Endothelial cell of umbilical vein (primary cell): ENCODE data around the gene KLF8. TPM values are rescaled to one million over a fixed set of nuclear protein-coding genes. Genes with fewer than 3 reads are reported as not detected.

ENCODE experiments used
- BruUV-seq: library from RNA; stranded (reverse); fragments of 400-500 nt; replicated peaks from 2 replicates; lab custom pipeline; 2021; lab: Mats Ljungman, UMichigan
- CTCF ChIA-PET: fragments of 300-600, 350-600 bp; sonication (Branson Sonifier 250); formaldehyde crosslinking; loops from one replicate; lab custom pipeline; 2021; ENCODE audit warnings: antibody characterized with exemption, inconsistent platforms; lab: Charles Lee
- POLR2A ChIA-PET: fragments of 300-600, 350-600 bp; sonication (Branson Sonifier 250); formaldehyde crosslinking; loops from one replicate; lab custom pipeline; 2021; ENCODE audit warnings: antibody characterized with exemption, inconsistent platforms; lab: Charles Lee
- DNase-seq: peaks from one replicate; pipeline ENCODE4 v3.0.0-alpha.2; 2011; ENCODE audit warnings: low read depth, low spot score
- FAIRE-seq: peaks from 2 replicates; lab custom pipeline; 2011; peaks lifted over from hg19 to GRCh38; lab: Jason Lieb, UNC
- H2AFZ ChIP-seq: 2 replicates; pipeline ENCODE4 v1.6.0; 2012; ENCODE audit warnings: low read depth, low read length, control low read depth, inconsistent platforms
- H3K27ac ChIP-seq: 2 replicates; pipeline ENCODE4 v1.5.1; 2011; ENCODE audit warnings: low read depth, mild to moderate bottlenecking, control low read depth, low read length, moderate library complexity; ENCODE audit not compliant: insufficient read depth
- H3K27me3 ChIP-seq, 2 experiments: 2 replicates each; pipeline versions ENCODE4 v1.6.0 to v1.6.1; 2011; ENCODE audit warnings: low read length in 2 of 2, mixed read lengths in 1 of 2; ENCODE audit not compliant: control insufficient read depth in 2 of 2, insufficient read depth in 2 of 2
- H3K36me3 ChIP-seq, 2 experiments: 2 replicates in 1 of 2; 3 replicates in 1 of 2; pipeline ENCODE4 v1.5.1; 2011; ENCODE audit warnings: low read length in 2 of 2, mild to moderate bottlenecking in 1 of 2, moderate library complexity in 1 of 2; ENCODE audit not compliant: control insufficient read depth in 2 of 2, insufficient read depth in 2 of 2; ENCODE audit errors: extremely low read depth in 1 of 2
- H3K4me1 ChIP-seq: 3 replicates; pipeline ENCODE4 v1.5.1; 2011; ENCODE audit warnings: mild to moderate bottlenecking, low read length; ENCODE audit not compliant: control insufficient read depth, insufficient read depth; ENCODE audit errors: extremely low read depth
- H3K4me2 ChIP-seq: 2 replicates; pipeline ENCODE4 v1.6.1; 2011; ENCODE audit warnings: low read length, control low read depth, mixed read lengths; ENCODE audit not compliant: insufficient read depth
- H3K4me3 ChIP-seq, 3 experiments: fragments of 200-600 bp in 1 of 3; sonication (generic), shearing (Covaris generic) in 1 of 3; replicated peaks in 1 of 3; 2 replicates each; pipeline ENCODE4 v1.5.1; 2011 to 2016; ENCODE audit warnings: control low read depth in 3 of 3, low read length in 3 of 3, mild to moderate bottlenecking in 2 of 3, inconsistent platforms in 1 of 3, low read depth in 1 of 3, moderate library complexity in 1 of 3; ENCODE audit not compliant: insufficient read depth in 1 of 3
- H3K79me2 ChIP-seq: 2 replicates; pipeline ENCODE4 v1.6.0; 2012; ENCODE audit warnings: low read length, inconsistent platforms; ENCODE audit not compliant: control insufficient read depth, insufficient read depth
- H3K9ac ChIP-seq: replicated peaks from 2 replicates; pipeline ENCODE3; 2011; ENCODE audit warnings: low read length, control low read depth; ENCODE audit not compliant: insufficient read depth; ENCODE audit errors: extremely low read depth
- H3K9me1 ChIP-seq: replicated peaks from 3 replicates; pipeline ENCODE4 v1.6.0; 2011; ENCODE audit warnings: mild to moderate bottlenecking, low read length; ENCODE audit not compliant: control insufficient read depth, insufficient read depth; ENCODE audit errors: extremely low read depth
- H3K9me3 ChIP-seq: replicated peaks from 2 replicates; pipeline ENCODE4 v1.5.1; 2012; ENCODE audit warnings: low read length, inconsistent platforms; ENCODE audit not compliant: control insufficient read depth, insufficient read depth
- H4K20me1 ChIP-seq: replicated peaks from 2 replicates; pipeline ENCODE3; 2011; ENCODE audit warnings: mild to moderate bottlenecking, low read length; ENCODE audit not compliant: control insufficient read depth, insufficient read depth; ENCODE audit errors: extremely low read depth
- EZH2 ChIP-seq: IDR thresholded peaks from 2 replicates; pipeline ENCODE4 v1.6.1; 2012; ENCODE audit warnings: borderline replicate concordance, low read depth, mild to moderate bottlenecking, moderate library complexity, low read length, inconsistent platforms; ENCODE audit not compliant: severe bottlenecking
- FOS ChIP-seq: IDR thresholded peaks from 2 replicates; pipeline ENCODE4 v1.6.1; 2011; ENCODE audit warnings: mild to moderate bottlenecking, low read length, moderate library complexity, borderline replicate concordance; ENCODE audit not compliant: insufficient read depth
- GATA2 ChIP-seq: IDR thresholded peaks from 2 replicates; pipeline ENCODE4 v1.7.0; 2011; ENCODE audit warnings: low read depth, mild to moderate bottlenecking, moderate library complexity, mixed read lengths, low read length; ENCODE audit not compliant: insufficient read length, insufficient read depth
- JUN ChIP-seq: IDR thresholded peaks from 2 replicates; pipeline ENCODE4 v1.6.1; 2011; ENCODE audit warnings: borderline replicate concordance, low read depth; ENCODE audit not compliant: insufficient read length, insufficient read depth
- MYC ChIP-seq: IDR thresholded peaks from one replicate; pipeline ENCODE4 v1.6.1; 2011; ENCODE audit warnings: mild to moderate bottlenecking, low read depth, low read length
- POLR2A ChIP-seq: IDR thresholded peaks from 2 replicates; pipeline ENCODE4 v1.6.1; 2012; ENCODE audit warnings: low read depth, mild to moderate bottlenecking, control low read depth, low read length
- POLR2AphosphoS5 ChIP-seq: IDR thresholded peaks from 2 replicates; pipeline ENCODE4 v1.6.1; 2012; ENCODE audit warnings: low read depth, mild to moderate bottlenecking, control low read depth, low read length, moderate library complexity; ENCODE audit not compliant: insufficient read depth
- dilution Hi-C: fragments of 300-500 bp; cut with MboI; formaldehyde crosslinking; loops from one replicate; pipeline ENCODE4 v1.15.0; 2019; ENCODE audit warnings: low sequenced_read_pairs; ENCODE audit not compliant: extremely low pct_ligation_motif_present
- intact Hi-C: fragments of 100-400 bp; cut with micrococcal nuclease; formaldehyde crosslinking; loops from one replicate; pipeline ENCODE4 v1.10.0; 2022
- polyA plus RNA-seq, 4 experiments: library from polyadenylated mRNA; depleted of rRNA in 3 of 4; stranded (reverse) in 3 of 4; unstranded in 1 of 4; fragments of >200 nt; gene quantifications; 2 replicates each; pipeline versions ENCODE4 v1.2.1 to v1.2.3, GENCODE V29; 2011 to 2012; ENCODE audit warnings: missing spikeins in 1 of 4
- total RNA-seq: library from RNA; stranded (reverse); gene quantifications from 2 replicates; pipeline ENCODE4 v1.2.3, GENCODE V29; 2021
- TF ChIP-seq, protein P1 (sequence below): IDR thresholded peaks from 2 replicates; pipeline ENCODE4 v1.6.1; 2011; ENCODE audit not compliant: insufficient read depth, insufficient read length
- TF ChIP-seq, protein P2 (sequence below), 2 donors: IDR thresholded peaks; 1 replicate in 1 of 2; 2 replicates in 1 of 2; pipeline ENCODE4 v1.5.1; 2011; ENCODE audit warnings: low read length in 2 of 2, mild to moderate bottlenecking in 2 of 2, moderate library complexity in 2 of 2, control low read depth in 1 of 2, inconsistent platforms in 1 of 2, low read depth in 1 of 2; ENCODE audit not compliant: insufficient read depth in 1 of 2; ENCODE audit errors: extremely low read depth in 1 of 2

The KLF8 gene
- total and polyA plus RNA-seq, 2 donors (not counting 3 experiments of a cell fraction or from before 2014, with no cell fraction given): 1.0 to 2.0 TPM

DNA sequence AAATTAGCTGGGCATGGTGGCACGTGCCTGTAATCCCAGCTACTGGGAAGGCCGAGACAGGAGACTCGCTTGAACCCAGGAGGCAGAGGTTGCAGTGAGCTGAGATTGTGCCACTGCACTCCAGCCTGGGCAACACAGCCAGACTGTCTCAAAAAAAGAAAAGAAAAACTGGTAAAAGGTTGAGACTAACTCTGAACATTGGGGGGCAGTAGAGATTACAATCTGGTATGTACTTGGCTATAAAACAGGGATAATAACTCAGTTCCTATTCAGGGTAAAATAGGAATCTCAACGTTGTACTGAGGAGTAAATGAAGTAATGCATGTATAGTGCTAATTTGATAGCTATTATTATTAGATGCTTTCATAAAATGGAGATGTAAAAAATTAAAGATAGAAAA, 12.5 kb upstream of the KLF8 start:
- BruUV-seq: no TSS peak
- no peak overlapping the region for H3K4me2 ChIP-seq
- no peaks in the 10 kb centered on the region for H3K9me1 ChIP-seq
- dilution Hi-C loops (no loop called here), intact Hi-C loops (no loop called here)
- ChIA-PET POLR2A (no interaction called here), CTCF (no interaction called here)
- no peaks in the 10 kb centered on the region for H3K36me3 ChIP-seq
- no peak overlapping the region for H3K9ac ChIP-seq
- DNase-seq (peak; percentile 1), FAIRE-seq (peak; percentile 72)
- no peaks in the 10 kb centered on the region for H3K4me1 ChIP-seq
- no peaks in the 10 kb centered on the region for H3K79me2 ChIP-seq
- no peaks in the 10 kb centered on the region for H3K27me3 ChIP-seq
- H4K20me1 ChIP-seq: no peaks in the 10 kb centered on the region
- TF ChIP-seq, protein P1, sequence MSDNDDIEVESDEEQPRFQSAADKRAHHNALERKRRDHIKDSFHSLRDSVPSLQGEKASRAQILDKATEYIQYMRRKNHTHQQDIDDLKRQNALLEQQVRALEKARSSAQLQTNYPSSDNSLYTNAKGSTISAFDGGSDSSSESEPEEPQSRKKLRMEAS: no peak
- TF ChIP-seq POLR2AphosphoS5: no peak
- H2AFZ ChIP-seq: no peak overlapping the region
- H3K4me3 ChIP-seq: no peak overlapping the region
- H3K9me3 ChIP-seq: no peaks in the 10 kb centered on the region
- no peak overlapping the region for H3K27ac ChIP-seq

DNA sequence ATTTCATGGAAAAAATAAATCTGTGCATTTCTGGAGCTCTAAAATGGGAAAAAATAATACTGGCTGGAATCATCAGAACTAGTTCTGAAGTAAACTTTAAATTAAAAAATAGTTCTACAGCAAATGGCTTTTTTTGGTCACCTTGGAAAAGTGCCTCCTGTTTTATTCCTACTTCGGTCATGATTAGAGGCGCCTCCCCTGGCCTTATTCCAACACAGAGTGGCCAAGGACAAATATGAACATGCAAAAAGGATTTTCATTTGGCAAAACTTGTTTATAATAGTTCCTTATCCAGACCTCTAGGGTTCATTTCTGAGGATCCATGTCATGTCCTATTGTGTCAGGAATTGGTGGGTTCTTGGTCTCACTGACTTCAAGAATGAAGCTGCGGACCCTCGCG, 11.1 kb upstream of the KLF8 start:
- ChIA-PET CTCF (no interaction called here), POLR2A (no interaction called here)
- Histone ChIP-seq H3K9me3 (no peaks in the 10 kb centered on the region), H4K20me1 (no peaks in the 10 kb centered on the region), H3K36me3 (no peaks in the 10 kb centered on the region), H3K4me3 (no peak overlapping the region), H3K9ac (no peak overlapping the region), H3K79me2 (no peaks in the 10 kb centered on the region), H3K27ac (no peak overlapping the region), H3K4me2 (no peak overlapping the region), H3K27me3 (no peaks in the 10 kb centered on the region), H2AFZ (no peak overlapping the region), H3K9me1 (no peaks in the 10 kb centered on the region), H3K4me1 (no peaks in the 10 kb centered on the region)
- no peak for DNase-seq
- BruUV-seq: no TSS peak
- intact Hi-C loops (no loop called here), dilution Hi-C loops (no loop called here)
- no peak for FAIRE-seq
- TF ChIP-seq GATA2 (no peak), POLR2AphosphoS5 (no peak), POLR2A (no peak), JUN (no peak), EZH2 (no peak), MYC (no peak), FOS (no peak)
- TF ChIP-seq, protein P2, sequence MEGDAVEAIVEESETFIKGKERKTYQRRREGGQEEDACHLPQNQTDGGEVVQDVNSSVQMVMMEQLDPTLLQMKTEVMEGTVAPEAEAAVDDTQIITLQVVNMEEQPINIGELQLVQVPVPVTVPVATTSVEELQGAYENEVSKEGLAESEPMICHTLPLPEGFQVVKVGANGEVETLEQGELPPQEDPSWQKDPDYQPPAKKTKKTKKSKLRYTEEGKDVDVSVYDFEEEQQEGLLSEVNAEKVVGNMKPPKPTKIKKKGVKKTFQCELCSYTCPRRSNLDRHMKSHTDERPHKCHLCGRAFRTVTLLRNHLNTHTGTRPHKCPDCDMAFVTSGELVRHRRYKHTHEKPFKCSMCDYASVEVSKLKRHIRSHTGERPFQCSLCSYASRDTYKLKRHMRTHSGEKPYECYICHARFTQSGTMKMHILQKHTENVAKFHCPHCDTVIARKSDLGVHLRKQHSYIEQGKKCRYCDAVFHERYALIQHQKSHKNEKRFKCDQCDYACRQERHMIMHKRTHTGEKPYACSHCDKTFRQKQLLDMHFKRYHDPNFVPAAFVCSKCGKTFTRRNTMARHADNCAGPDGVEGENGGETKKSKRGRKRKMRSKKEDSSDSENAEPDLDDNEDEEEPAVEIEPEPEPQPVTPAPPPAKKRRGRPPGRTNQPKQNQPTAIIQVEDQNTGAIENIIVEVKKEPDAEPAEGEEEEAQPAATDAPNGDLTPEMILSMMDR (IDR thresholded peaks at IDR 0.05; ENCODE audit: extremely low read depth in 1 of 2, insufficient read depth in 1 of 2, low read depth in 1 of 2, low read length in 2 of 2): no peak
- TF ChIP-seq, protein P1: no peak
